Stimulated activated CD4-positive, alpha-beta T cell treated with anti-CD3 and anti-CD28 coated beads, Interleukin-12 subunit alpha, Interleukin-12 subunit beta, amount 100 ng/mL, for 48 hours (primary cell): ENCODE measurements around the gene STK11.
"Not testable (repeated sequence)": the region's sequence is repeated elsewhere in the genome, so short reads cannot be mapped to it uniquely, and the experiment has no call there.

Experiments
- DNase-seq, 3 donors: peaks; one replicate each; pipeline ENCODE4 v3.0.0-alpha.2; 2020; ENCODE audit warnings: low read depth in 2 of 3, low spot score in 1 of 3

The STK11 gene

DNA sequence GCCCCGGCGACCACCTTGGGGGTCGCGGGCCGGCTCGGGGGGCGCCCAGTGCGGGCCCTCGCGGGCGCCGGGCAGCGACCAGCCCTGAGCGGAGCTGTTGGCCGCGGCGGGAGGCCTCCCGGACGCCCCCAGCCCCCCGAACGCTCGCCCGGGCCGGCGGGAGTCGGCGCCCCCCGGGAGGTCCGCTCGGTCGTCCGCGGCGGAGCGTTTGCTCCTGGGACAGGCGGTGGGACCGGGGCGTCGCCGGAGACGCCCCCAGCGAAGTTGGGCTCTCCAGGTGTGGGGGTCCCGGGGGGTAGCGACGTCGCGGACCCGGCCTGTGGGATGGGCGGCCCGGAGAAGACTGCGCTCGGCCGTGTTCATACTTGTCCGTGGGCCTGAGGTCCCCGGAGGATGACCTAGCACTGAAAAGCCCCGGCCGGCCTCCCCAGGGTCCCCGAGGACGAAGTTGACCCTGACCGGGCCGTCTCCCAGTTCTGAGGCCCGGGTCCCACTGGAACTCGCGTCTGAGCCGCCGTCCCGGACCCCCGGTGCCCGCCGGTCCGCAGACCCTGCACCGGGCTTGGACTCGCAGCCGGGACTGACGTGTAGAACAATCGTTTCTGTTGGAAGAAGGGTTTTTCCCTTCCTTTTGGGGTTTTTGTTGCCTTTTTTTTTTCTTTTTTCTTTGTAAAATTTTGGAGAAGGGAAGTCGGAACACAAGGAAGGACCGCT is 729 bp downstream of the STK11 start:
- DNase-seq: no peak

DNA sequence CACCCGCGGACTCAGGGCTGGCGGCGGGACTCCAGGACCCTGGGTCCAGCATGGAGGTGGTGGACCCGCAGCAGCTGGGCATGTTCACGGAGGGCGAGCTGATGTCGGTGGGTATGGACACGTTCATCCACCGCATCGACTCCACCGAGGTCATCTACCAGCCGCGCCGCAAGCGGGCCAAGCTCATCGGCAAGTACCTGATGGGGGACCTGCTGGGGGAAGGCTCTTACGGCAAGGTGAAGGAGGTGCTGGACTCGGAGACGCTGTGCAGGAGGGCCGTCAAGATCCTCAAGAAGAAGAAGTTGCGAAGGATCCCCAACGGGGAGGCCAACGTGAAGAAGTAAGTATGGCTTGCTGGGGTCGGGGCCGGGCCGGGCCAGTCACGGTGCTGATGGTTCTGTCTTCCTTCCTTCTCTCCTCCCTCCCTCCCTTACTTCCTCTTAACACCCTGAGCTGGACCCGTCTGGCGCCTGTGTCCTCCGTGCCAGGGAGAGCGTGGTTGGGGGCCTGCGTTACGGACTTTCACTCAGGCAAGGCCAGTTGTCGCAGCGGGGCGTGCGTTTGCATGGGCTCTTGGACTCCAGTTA is 1.4 kb downstream of the STK11 start:
- DNase-seq: peak in 1 of 3 donors; percentile 18

GRCh38 chr19:1208830-1209229 is 3.3 kb downstream of the STK11 start:
- DNase-seq: not testable (repeated sequence)

GRCh38 chr19:1210227-1210538 is 4.6 kb downstream of the STK11 start:
- no peak for DNase-seq

GRCh38 chr19:1211494-1212234 is 6.1 kb downstream of the STK11 start:
- no peak for DNase-seq

- DNase-seq: peak in 1 of 3 donors; percentile 38
These were observed 8.1 kb downstream of the STK11 start for GRCh38 chr19:1213391-1214286.

DNA sequence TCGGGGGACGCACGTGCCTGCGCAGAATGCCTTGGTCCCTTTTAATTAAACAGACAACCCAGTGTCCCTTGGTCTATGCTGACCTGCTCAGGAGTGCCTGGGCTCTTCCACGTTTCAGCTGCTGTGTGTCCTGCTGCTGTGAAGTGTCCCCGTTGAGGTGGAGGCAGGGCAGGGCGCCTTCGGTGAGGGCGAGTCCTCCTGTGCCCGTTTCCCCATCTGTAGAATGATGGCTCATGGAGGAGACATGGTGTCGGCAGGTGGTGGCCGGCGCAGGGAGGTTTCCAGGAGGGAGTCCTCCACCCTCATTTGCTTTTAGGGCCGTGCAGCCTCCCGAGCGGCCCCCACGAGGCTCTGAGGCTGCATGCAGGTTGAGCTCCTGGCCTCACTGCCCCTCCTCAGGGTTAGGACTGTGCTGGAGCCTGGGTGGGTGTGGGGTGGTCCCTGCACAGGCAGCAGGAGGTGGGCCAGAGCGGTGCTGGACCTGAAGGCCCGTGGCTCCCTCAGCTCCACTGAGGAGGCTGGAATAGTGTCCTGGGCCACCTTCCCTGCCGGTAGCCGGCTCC is 8.8 kb downstream of the STK11 start:
- no peak for DNase-seq

- DNase-seq: no peak
These were observed 9.5 kb downstream of the STK11 start for GRCh38 chr19:1214862-1215731.

DNA sequence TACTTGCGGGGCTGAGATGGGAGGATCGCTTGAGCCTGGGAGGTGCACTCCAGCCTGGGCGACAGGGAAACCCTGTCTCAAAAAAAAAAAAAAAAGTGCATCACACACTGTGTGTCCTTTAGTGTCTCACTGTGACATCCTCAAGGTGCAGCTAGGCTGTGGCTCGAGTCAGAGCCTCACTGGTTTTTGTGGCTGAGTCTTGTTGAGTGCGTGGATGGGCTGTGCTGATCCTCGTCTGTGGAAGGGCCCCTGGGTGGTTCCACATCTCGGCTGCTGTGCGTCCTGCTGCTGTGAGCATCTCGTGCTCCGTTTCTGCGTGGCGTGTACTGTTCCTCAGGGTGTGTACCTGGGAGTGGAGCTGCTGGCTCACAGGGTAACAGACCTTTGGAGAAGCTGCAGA is 11.2 kb downstream of the STK11 start:
- no peak for DNase-seq

GRCh38 chr19:1217366-1217765 is 11.8 kb downstream of the STK11 start:
- no peak for DNase-seq

DNA sequence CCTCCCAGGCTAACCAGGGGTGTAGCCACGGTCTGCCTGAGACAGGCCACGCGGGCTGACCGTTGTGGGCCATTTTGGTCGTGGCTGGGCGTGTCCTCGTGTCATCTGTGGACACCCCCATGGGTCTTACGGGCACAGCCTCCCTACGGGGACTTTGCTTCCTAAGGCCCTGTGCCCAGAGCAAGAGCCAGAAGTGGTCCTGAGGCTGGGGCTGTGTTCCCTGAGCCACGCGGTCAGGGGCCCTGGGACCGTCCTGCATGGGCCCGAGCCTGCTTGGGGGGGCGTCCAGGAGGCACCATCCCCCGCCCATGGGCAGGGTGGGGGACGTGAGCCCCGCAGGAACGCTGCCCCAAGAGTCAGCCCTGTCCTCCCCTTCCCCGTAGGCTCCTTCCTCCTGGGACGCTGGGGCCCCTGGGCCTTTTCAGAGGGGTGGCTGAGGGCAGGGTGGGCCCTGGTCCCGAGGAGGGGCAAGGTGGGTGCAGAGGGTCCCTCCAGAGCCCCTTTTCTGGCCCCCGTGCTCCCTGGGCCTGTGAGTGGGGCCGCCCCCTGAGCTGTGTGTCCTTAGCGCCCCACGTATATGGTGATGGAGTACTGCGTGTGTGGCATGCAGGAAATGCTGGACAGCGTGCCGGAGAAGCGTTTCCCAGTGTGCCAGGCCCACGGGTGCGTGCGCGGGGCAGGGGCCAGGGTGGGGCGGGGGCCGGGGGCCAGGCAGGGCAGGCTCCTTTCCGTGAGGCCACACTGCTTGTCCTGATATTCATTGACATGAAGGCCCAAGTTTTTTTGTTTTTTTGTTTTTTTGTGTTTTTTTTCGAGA is 13.4 kb downstream of the STK11 start:
- no peak for DNase-seq

GRCh38 chr19:1219786-1220476 is 14.4 kb downstream of the STK11 start:
- no peak for DNase-seq

GRCh38 chr19:1220477-1220930 is 14.9 kb downstream of the STK11 start:
- DNase-seq: no peak

DNA sequence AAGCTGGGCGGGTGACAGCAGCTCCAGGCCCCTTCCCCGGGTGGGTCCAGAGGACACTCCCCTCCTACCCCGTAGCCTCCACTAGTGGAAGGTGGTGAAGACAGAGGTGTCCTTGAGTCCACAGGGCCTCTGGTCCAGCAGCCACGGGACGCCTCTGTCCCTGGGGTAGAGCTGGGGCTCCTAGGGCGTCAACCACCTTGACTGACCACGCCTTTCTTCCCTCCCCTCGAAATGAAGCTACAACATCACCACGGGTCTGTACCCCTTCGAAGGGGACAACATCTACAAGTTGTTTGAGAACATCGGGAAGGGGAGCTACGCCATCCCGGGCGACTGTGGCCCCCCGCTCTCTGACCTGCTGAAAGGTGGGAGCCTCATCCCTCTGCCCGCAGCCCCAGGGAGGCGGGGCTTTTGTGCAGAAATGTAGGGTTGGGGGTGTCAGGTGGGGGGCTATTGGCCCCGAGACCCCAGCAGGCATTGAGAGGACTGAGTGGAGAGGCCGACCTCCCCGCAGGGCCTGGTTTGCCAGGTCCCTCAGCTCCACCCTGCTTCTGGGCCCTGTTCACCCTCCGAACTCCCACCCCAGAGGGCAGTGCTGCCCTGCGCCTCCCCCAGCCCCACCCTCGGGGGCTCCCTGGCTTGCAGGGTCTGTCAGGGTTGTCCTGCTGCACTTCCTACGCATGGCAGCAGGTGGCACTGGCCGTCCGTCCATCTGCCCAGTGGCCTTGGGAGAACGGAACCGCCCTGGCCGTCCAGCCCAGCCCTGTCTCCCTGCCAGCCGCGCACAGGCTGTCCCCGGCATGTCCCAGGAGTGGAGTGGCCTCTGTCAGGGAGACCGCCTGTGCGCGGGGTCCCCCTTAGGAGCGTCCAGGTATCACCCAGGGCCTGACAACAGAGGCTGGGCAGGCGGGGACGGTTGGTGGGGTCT is 15.7 kb downstream of the STK11 start:
- DNase-seq: no peak

- DNase-seq: no peak
These were observed 16.3 kb downstream of the STK11 start for GRCh38 chr19:1221904-1222255.

DNA sequence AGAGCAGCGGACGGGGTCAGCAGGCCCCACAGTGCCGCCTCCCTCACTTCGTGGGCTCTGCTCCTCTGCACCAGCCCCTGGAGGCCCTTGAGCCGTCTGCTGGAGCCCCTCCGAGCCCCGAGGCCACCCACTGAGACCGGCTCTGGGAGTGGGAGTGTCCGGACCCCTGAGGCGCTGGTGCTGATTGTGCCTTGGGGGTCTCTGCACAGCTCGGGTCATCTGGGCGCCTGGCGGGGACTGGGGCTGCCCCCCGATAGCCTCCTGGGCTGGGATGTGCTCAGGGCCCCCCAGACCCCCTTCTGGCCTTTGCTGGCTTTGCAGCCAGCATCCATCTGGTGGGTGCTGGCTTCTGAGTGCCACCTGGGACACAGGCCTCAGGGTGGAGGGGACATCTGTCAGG is 16.8 kb downstream of the STK11 start:
- no peak for DNase-seq

DNA sequence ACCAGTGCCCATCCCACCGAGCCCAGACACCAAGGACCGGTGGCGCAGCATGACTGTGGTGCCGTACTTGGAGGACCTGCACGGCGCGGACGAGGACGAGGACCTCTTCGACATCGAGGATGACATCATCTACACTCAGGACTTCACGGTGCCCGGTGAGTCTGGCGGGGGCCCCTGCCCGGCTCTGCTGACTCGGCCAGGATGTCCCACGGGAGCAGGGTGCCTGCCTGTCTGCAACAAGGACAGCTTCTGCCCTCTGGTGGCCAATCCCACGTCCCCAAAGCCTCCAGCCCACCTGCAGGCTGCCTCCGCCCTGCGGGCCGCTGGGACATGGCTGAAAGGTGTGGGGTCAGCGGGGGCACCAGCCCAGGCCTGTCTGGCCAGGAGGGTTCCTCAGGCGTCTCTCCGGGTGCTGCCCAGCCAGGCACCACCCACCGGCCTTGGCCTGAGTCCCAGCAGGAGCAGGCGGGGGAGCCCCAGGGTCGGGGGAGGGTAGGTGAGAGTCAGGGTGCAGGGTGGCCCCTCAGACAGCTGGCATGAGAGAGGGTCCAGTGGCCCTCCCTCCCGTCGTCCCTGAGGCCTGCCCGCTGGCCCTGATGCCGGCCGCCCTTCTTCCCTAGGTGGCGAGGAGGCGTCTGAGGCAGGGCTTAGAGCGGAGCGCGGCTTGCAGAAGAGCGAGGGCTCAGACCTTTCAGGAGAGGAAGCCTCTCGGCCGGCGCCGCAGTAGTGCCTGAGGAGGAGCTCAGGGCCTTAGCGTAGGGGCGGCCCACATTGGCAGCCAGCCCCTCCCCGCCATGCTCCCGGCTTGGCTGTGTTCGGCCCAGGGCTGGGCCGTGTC is 17.7 kb downstream of the STK11 start:
- no peak for DNase-seq
